IgD-negative memory B cell (primary cell): ENCODE data around the gene ADD1. TPM values are rescaled to one million over a fixed set of nuclear protein-coding genes. Genes with fewer than 3 reads are reported as not detected.
"Not testable (repeated sequence)": the region's sequence is repeated elsewhere in the genome, so short reads cannot be mapped to it uniquely, and the experiment has no call there.

ENCODE experiments used
- H3K27ac Mint-ChIP-seq, 3 donors: one replicate each; pipeline ENCODE4 v1.8.0; 2020 to 2022; ENCODE audit warnings: mild to moderate bottlenecking in 3 of 3, mixed read lengths in 3 of 3, moderate library complexity in 1 of 3
- H3K27me3 Mint-ChIP-seq: one replicate; pipeline ENCODE4 v1.8.0; 2021; ENCODE audit warnings: mixed read lengths
- H3K36me3 Mint-ChIP-seq: one replicate; pipeline ENCODE4 v1.8.0; 2020; ENCODE audit warnings: mild to moderate bottlenecking, mixed read lengths
- H3K4me1 Mint-ChIP-seq, 3 donors: one replicate each; pipeline ENCODE4 v1.8.0; 2020 to 2022; ENCODE audit warnings: mixed read lengths in 3 of 3, mild to moderate bottlenecking in 1 of 3
- H3K4me3 Mint-ChIP-seq, 4 donors: one replicate each; pipeline ENCODE4 v1.8.0; 2020 to 2022; ENCODE audit warnings: mild to moderate bottlenecking in 4 of 4, mixed read lengths in 4 of 4, moderate library complexity in 3 of 4
- H3K9me3 Mint-ChIP-seq, 3 donors: one replicate each; pipeline ENCODE4 v1.8.0; 2020 to 2021; ENCODE audit warnings: mixed read lengths in 3 of 3, mild to moderate bottlenecking in 1 of 3
- polyA plus RNA-seq: library from polyadenylated mRNA; unstranded; fragments of 300-500 nt; fragmentation: Illumina TruSeq; gene quantifications from one replicate; pipeline ENCODE4 v1.2.3, GENCODE V29; 2021

The ADD1 gene
- polyA plus RNA-seq, 1 donor from 2014 or later = 300 TPM

DNA sequence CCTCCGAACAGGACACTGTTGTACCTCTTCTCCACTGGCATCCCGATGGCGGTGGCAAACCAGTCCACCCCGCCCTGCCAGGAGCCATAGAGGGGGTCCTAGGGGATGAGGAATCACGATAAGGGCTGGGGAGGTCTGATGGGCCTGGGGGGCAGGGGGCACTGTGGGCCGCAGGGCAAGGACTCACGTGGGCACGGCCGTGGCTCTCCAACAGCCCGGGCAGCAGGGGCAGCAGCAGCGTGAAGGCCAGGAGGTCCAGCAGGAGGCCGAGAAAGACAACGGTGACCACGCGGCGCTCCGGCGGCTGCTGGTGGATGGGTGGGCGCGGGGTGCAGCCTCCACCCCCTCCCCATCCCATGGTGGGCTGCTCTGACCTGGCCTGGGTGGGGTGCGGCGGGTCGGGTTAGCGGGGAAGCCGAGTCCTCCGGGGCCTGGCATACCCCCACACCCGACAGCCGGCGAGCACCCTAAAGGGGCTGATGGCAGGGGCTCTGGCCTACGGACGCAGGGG, 90.0 kb downstream of the ADD1 start:
- H3K9me3 Mint-ChIP-seq = no peaks in the 10 kb centered on the region
- H3K27ac Mint-ChIP-seq = peak overlapping the region; percentile 92 to 98 (median 95)
- peak overlapping the region; percentile 81 to 96 (median 92) for H3K4me3 Mint-ChIP-seq
- H3K4me1 Mint-ChIP-seq = peaks cover 32 to 45% (median 41%) of the 10 kb centered on the region in 3 donors
- H3K36me3 Mint-ChIP-seq = peaks cover 6% of the 10 kb centered on the region
- no peaks in the 10 kb centered on the region for H3K27me3 Mint-ChIP-seq

GRCh38 chr4:2934077-2934812, 90.6 kb downstream of the ADD1 start:
- Mint-ChIP-seq H3K27me3 (no peaks in the 10 kb centered on the region), H3K27ac (peak overlapping the region; percentile 92 to 98 (median 94)), H3K9me3 (no peaks in the 10 kb centered on the region), H3K4me1 (peaks cover 38 to 41% (median 40%) of the 10 kb centered on the region in 3 donors), H3K36me3 (peaks cover 2% of the 10 kb centered on the region), H3K4me3 (peak overlapping the region; percentile 79 to 97 (median 89))

- Mint-ChIP-seq H3K4me3 (peak overlapping the region; percentile 83 to 97 (median 94)), H3K9me3 (no peaks in the 10 kb centered on the region), H3K4me1 (peaks cover 38 to 41% (median 40%) of the 10 kb centered on the region in 3 donors), H3K27ac (peak overlapping the region; percentile 83 to 94 (median 94)), H3K27me3 (no peaks in the 10 kb centered on the region), H3K36me3 (peaks cover 2% of the 10 kb centered on the region)
These were observed 91.4 kb downstream of the ADD1 start for GRCh38 chr4:2934813-2935761.

- Mint-ChIP-seq H3K27ac (peak overlapping the region; percentile 83 to 94 (median 94)), H3K27me3 (no peaks in the 10 kb centered on the region), H3K36me3 (peaks cover 2% of the 10 kb centered on the region), H3K9me3 (no peaks in the 10 kb centered on the region), H3K4me3 (peak overlapping the region; percentile 83 to 97 (median 94)), H3K4me1 (peaks cover 38 to 41% (median 40%) of the 10 kb centered on the region in 3 donors)
These were observed 92.4 kb downstream of the ADD1 start for GRCh38 chr4:2935762-2936743.

DNA sequence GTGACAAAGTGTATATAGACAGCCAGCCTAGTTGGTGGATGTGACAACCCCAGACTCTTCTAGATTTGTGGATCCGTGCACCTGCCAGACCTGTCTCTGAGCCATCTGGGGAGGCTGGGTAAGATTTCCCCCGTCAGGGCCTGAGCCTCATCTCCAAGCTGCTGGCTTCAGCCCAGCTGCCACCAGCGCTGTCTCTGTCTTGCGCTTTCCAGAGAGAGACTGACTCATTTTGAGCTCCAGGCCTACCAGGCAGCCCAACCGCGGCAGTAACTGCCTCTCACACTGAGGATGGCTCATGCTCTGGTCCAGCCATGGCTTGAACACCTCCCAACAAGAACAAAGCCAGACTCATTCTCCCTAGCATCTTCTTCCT, 93.1 kb downstream of the ADD1 start:
- no peaks in the 10 kb centered on the region for H3K27me3 Mint-ChIP-seq
- H3K4me1 Mint-ChIP-seq = peaks cover 35 to 37% (median 36%) of the 10 kb centered on the region in 3 donors
- no peaks in the 10 kb centered on the region for H3K9me3 Mint-ChIP-seq
- peaks cover 2% of the 10 kb centered on the region for H3K36me3 Mint-ChIP-seq
- H3K4me3 Mint-ChIP-seq = peak overlapping the region; percentile 67 to 97 (median 88)
- peak overlapping the region; percentile 83 to 94 (median 94) for H3K27ac Mint-ChIP-seq

DNA sequence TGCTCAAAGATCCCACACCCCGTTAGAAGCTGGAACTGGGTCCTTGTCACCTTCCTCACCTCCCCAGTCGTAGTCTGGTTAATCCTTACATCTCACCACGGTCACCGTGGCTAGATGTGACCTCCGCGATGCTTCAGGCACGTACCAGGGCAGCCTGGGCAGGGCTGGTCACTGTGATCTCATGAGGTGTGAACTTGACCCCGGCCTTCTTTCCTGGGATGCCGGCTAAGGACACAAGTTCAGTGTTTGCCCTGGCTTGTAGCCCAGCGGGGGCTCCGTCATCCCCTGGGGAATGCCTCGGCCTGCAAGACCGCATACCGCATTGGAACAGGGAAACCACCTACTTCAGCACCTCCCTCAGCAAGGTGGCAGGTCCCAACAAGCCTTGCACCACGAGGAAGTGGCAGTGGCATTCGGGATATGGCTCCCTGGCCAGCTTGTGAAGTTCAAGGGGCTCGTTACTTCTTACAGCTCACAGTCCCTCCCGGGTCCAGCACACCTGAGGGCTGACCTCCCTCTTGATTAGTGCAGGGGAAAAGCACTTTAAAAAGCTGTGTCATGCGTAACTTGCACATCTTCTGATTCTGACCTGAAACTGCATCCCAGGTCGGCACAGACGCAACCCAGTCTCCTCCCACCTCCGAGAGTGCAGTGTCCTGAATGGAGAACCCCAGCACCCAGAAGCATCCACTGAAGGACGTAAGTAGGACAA, 93.7 kb downstream of the ADD1 start:
- Mint-ChIP-seq H3K4me1 (peaks cover 29 to 32% (median 31%) of the 10 kb centered on the region in 3 donors), H3K9me3 (no peaks in the 10 kb centered on the region), H3K4me3 (peak overlapping the region; percentile 67 to 97 (median 88)), H3K36me3 (peaks cover 2% of the 10 kb centered on the region), H3K27ac (peak overlapping the region; percentile 83 to 94 (median 94)), H3K27me3 (no peaks in the 10 kb centered on the region)

DNA sequence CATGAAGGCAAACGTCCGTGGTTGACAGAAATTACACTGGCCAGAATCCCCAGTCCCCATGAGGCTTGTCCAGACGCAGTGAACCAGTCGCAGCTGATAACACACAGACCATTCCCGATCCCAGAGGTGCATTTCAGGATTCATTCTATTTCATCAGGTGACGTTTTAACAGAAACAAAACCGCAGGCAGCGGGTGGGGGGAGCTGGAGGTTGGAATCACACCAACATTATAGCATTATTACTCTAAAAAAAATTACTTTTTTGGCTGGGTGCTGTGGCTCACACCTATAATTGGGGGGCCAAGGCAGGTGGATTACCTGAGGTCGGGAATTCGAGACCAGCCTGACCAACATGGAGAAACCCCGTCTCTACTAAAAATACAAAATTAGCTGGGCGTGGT, 94.3 kb downstream of the ADD1 start:
- no peaks in the 10 kb centered on the region for H3K27me3 Mint-ChIP-seq
- peaks cover 2% of the 10 kb centered on the region for H3K36me3 Mint-ChIP-seq
- H3K4me1 Mint-ChIP-seq = peaks cover 25 to 30% (median 28%) of the 10 kb centered on the region in 3 donors
- peak overlapping the region in 2 of 3 donors; percentile 35 to 94 for H3K27ac Mint-ChIP-seq
- no peaks in the 10 kb centered on the region for H3K9me3 Mint-ChIP-seq
- peak overlapping the region in 3 of 4 donors; percentile 20 to 60 (median 46) for H3K4me3 Mint-ChIP-seq

- H3K27me3 Mint-ChIP-seq, H3K9me3 Mint-ChIP-seq, H3K36me3 Mint-ChIP-seq: not testable (repeated sequence)
- Mint-ChIP-seq H3K4me3 (peak overlapping the region in 2 of 4 donors; percentile 29 to 46), H3K4me1 (peaks cover 22 to 26% (median 24%) of the 10 kb centered on the region in 3 donors), H3K27ac (peak overlapping the region in 2 of 3 donors; percentile 35 to 94)
These were observed 94.8 kb downstream of the ADD1 start for GRCh38 chr4:2938411-2938810.

DNA sequence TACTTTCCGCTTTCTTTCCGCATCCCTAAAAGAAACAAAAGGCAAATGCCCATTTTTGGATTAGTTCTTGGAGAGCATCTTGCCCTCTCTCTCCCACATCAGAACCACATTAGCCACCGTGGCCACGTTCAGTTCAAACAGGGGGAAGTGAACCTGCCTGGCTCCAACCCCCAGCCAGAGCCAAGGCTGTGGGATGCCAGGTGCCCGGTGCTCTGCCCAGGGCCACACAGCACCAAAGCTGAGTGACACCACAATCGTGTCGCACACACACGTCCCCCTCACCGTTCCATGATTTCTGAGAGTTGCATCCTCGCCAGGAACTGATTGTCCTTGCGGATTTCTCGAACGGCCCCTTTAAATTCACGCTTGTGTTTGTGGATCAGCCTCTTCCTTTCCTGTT, 95.3 kb downstream of the ADD1 start:
- Mint-ChIP-seq H3K36me3 (no peaks in the 10 kb centered on the region), H3K4me3 (peak overlapping the region in 3 of 4 donors; percentile 29 to 60 (median 34)), H3K27me3 (no peaks in the 10 kb centered on the region)

DNA sequence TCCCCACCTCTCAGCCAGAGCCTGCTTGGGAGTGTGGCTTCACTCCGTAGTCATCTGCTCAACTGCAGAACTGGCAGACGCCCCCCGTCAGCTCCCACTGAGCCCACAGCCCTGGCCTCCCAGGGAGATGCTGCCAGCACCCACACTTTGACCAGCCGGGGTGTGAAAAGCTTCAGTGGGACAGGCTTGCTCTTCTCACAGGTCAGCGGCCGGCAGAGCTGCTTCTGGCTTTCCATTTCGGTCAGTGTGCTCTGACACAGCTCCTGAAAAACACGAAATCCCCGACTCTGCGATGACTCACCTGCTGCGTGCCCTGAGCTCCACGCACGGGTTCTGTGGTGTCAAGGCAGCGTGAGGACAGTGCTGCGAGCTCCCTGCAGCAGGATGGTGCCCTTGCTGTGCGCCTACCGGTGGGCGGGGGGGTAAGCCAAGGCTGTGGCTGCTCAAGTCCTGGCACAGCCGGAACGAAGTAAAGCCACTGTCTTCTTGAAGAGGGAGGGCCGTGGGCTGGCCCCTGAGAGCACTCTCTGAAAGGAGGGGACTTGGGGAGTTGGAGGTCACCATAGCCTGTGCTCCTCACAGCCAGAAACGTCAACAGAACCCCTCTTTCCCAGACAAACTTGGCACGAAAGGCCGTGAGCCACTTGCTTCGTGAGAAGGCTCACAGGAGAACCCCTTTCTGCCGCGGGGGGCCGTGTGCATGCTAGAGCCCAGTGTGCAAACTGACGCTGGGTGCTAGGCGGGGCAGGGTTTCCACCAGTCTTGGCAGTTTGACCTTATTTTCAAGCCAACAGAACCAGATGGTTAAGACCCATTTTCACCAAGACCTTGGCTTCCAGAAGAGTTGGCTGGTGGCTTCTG, 96.0 kb downstream of the ADD1 start:
- no peaks in the 10 kb centered on the region for H3K36me3 Mint-ChIP-seq
- H3K27ac Mint-ChIP-seq = peak overlapping the region in 2 of 3 donors; percentile 39 to 87
- no peaks in the 10 kb centered on the region for H3K9me3 Mint-ChIP-seq
- peak overlapping the region in 2 of 4 donors; percentile 29 to 34 for H3K4me3 Mint-ChIP-seq
- no peaks in the 10 kb centered on the region for H3K27me3 Mint-ChIP-seq
- H3K4me1 Mint-ChIP-seq = peaks cover 22 to 26% (median 23%) of the 10 kb centered on the region in 3 donors

More for the DNA sequence above, 95.3 kb downstream of the ADD1 start:
- Mint-ChIP-seq H3K4me1 (peaks cover 22 to 26% (median 23%) of the 10 kb centered on the region in 3 donors), H3K9me3 (no peaks in the 10 kb centered on the region), H3K27ac (peak overlapping the region in 1 of 3 donors; percentile 87)

- Mint-ChIP-seq H3K27me3 (no peaks in the 10 kb centered on the region), H3K4me1 (peaks cover 21 to 24% (median 21%) of the 10 kb centered on the region in 3 donors), H3K27ac (peak overlapping the region in 1 of 3 donors; percentile 39), H3K36me3 (no peaks in the 10 kb centered on the region), H3K9me3 (no peaks in the 10 kb centered on the region), H3K4me3 (no peak overlapping the region)
These were observed 96.9 kb downstream of the ADD1 start for GRCh38 chr4:2940267-2941137.
